SHP77 (cell line): ENCODE results near the gene STAT6.

Experiments
- DNase-seq, 2 experiments: peaks; one replicate each; lab custom pipeline; 2025; lab: John Stamatoyannopoulos, UW

The STAT6 gene

GRCh38 chr12:57047981-57048380 lies 63.2 kb downstream of the STAT6 start:
- no peak for DNase-seq

GRCh38 chr12:57046947-57047890 lies 63.9 kb downstream of the STAT6 start:
- DNase-seq = no peak

- no peak for DNase-seq
These were observed 64.9 kb downstream of the STAT6 start for GRCh38 chr12:57046086-57046791.
